ENCODE results near the gene ZHX3. TPM values are rescaled to one million over a fixed set of nuclear protein-coding genes. Genes with fewer than 3 reads are reported as not detected.

Gene ZHX3
- total and polyA plus RNA-seq, 7 donors: 3.6 to 69.0 (median 39.2) TPM

DNA sequence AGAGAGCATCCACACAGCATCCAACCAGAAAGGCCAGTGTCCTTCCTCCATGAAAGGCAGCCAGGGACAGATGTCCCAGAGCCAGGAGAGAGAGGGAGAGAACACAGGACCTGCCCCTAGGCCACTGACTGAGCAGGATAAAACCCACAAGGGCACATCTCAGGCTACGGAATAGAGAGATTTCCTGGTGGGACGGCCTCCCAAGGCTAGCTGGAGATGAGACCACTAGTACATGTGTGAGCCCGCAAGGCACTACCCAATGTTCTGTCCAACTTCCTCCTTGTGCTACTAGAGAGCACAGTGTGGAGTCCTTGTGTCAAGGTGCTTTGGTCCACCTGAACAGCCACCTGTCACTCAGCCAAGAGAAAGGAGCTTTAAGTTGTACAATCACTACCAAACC, 136.0 kb downstream of the ZHX3 start:
- no peak for DNase-seq
- H3K4me3 ChIP-seq: no peak overlapping the region
- H3K4me1 ChIP-seq: peaks cover 0 to 34% (median 32%) of the 10 kb centered on the region in 4 donors
- peaks cover 0 to 25% (median 2%) of the 10 kb centered on the region in 4 donors for H3K36me3 ChIP-seq
- no peaks in the 10 kb centered on the region for H3K9me3 ChIP-seq
- intact Hi-C loops (cut with DNase I): no loop called here
- no peak overlapping the region for H3K27ac ChIP-seq
- TF ChIP-seq POLR2A (IDR thresholded peaks at IDR 0.05) (no peak), POLR2AphosphoS5 (IDR thresholded peaks at IDR 0.05) (no peak), EP300 (IDR thresholded peaks at IDR 0.05) (no peak)
- TF ChIP-seq, protein P1, sequence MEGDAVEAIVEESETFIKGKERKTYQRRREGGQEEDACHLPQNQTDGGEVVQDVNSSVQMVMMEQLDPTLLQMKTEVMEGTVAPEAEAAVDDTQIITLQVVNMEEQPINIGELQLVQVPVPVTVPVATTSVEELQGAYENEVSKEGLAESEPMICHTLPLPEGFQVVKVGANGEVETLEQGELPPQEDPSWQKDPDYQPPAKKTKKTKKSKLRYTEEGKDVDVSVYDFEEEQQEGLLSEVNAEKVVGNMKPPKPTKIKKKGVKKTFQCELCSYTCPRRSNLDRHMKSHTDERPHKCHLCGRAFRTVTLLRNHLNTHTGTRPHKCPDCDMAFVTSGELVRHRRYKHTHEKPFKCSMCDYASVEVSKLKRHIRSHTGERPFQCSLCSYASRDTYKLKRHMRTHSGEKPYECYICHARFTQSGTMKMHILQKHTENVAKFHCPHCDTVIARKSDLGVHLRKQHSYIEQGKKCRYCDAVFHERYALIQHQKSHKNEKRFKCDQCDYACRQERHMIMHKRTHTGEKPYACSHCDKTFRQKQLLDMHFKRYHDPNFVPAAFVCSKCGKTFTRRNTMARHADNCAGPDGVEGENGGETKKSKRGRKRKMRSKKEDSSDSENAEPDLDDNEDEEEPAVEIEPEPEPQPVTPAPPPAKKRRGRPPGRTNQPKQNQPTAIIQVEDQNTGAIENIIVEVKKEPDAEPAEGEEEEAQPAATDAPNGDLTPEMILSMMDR (IDR thresholded peaks at IDR 0.05): no peak
- H3K27me3 ChIP-seq: no peaks in the 10 kb centered on the region
- 94 to 96% methylated on average over 3 of the region's 3 CpGs for WGBS, 2 donors

- TF ChIP-seq EP300 (IDR thresholded peaks at IDR 0.05): no peak
- TF ChIP-seq, protein P1 (IDR thresholded peaks at IDR 0.05): no peak
- no peak for TF ChIP-seq POLR2AphosphoS5 (IDR thresholded peaks at IDR 0.05)
- TF ChIP-seq POLR2A (IDR thresholded peaks at IDR 0.05): no peak
- Histone ChIP-seq H3K27me3 (no peaks in the 10 kb centered on the region), H3K4me3 (no peak overlapping the region), H3K27ac (no peak overlapping the region), H3K36me3 (peaks cover 0 to 25% (median 2%) of the 10 kb centered on the region in 4 donors), H3K4me1 (peaks cover 0 to 42% (median 40%) of the 10 kb centered on the region in 4 donors), H3K9me3 (no peaks in the 10 kb centered on the region)
- DNase-seq: no peak
- 88 to 90% methylated on average over 6 of the region's 6 CpGs for WGBS, 2 donors
- intact Hi-C loops (cut with DNase I): no loop called here
These were observed 136.8 kb downstream of the ZHX3 start for GRCh38 chr20:41180599-41181333.

GRCh38 chr20:41179961-41180360, 137.6 kb downstream of the ZHX3 start:
- no peak for DNase-seq
- peaks cover 0 to 27% (median 2%) of the 10 kb centered on the region in 4 donors for H3K36me3 ChIP-seq
- WGBS, 2 donors: 95 to 96% methylated on average over 8 of the region's 8 CpGs
- peak overlapping the region in 3 of 4 donors; percentile 77 to 83 (median 83) for H3K27ac ChIP-seq
- H3K4me3 ChIP-seq: no peak overlapping the region
- intact Hi-C loops (cut with DNase I): loop anchor here (10.0 kb wide), 1 partner anchor 235 kb away; no protein-coding TSS in a partner anchor
- no peaks in the 10 kb centered on the region for H3K9me3 ChIP-seq
- TF ChIP-seq POLR2A (IDR thresholded peaks at IDR 0.05) (no peak), EP300 (IDR thresholded peaks at IDR 0.05) (no peak), POLR2AphosphoS5 (IDR thresholded peaks at IDR 0.05) (no peak)
- TF ChIP-seq, protein P1 (IDR thresholded peaks at IDR 0.05): no peak
- peaks cover 0 to 51% (median 48%) of the 10 kb centered on the region in 4 donors for H3K4me1 ChIP-seq
- H3K27me3 ChIP-seq: no peaks in the 10 kb centered on the region

DNA sequence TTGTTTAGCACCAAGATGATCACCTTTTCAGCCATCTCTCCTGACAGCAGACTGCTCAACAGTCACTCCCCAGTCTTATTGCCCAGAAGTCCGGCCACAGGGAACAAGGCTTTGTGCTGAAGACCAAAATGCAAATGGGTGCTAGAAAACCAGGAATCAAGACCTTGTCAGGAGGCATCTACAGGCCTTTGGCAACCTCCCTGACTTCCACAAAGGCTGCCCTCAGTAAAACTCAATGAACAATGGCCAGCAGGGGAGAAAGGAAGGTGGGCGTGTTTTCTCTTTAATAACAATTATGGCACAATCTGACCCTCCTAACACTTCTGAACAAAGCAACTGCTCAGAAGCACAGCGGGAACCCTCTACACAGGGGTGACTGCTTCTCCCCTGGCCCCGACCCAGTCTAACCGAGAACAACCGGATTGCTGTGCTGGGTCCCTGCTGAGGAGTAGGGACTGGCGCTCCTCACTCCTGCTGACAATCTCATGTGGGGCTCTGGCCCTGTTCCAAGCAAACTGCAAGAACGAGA, 138.6 kb downstream of the ZHX3 start:
- H3K36me3 ChIP-seq: peaks cover 0 to 30% (median 3%) of the 10 kb centered on the region in 4 donors
- H3K27me3 ChIP-seq: no peaks in the 10 kb centered on the region
- no peak for DNase-seq
- intact Hi-C loops (cut with DNase I): loop anchor here (10.0 kb wide), 1 partner anchor 236 kb away; no protein-coding TSS in a partner anchor
- TF ChIP-seq POLR2AphosphoS5 (IDR thresholded peaks at IDR 0.05) (no peak), POLR2A (IDR thresholded peaks at IDR 0.05) (no peak), EP300 (IDR thresholded peaks at IDR 0.05) (no peak)
- TF ChIP-seq, protein P1 (IDR thresholded peaks at IDR 0.05): no peak
- H3K27ac ChIP-seq: peak overlapping the region; percentile 74 to 83 (median 80)
- H3K4me3 ChIP-seq: no peak overlapping the region
- H3K4me1 ChIP-seq: peaks cover 0 to 60% (median 58%) of the 10 kb centered on the region in 4 donors
- no peaks in the 10 kb centered on the region for H3K9me3 ChIP-seq
- WGBS, 2 donors: 81 to 83% methylated on average over 8 of the region's 8 CpGs
